Cardiac fibroblast (primary cell): ENCODE results near the gene ADGRG4.

Experiments
- DNase-seq, 2 donors: peaks; one replicate each; pipeline versions ENCODE4 v3.0.0 to v3.0.0-alpha.2; 2010; ENCODE audit warnings: low read depth in 2 of 2
- H3K4me3 ChIP-seq, 2 donors: replicated peaks in 1 of 2; 1 replicate in 1 of 2; 2 replicates in 1 of 2; pipeline ENCODE4 v1.5.1; 2011; ENCODE audit warnings: low read depth in 2 of 2, low read length in 2 of 2, mild to moderate bottlenecking in 2 of 2, moderate library complexity in 1 of 2
- CTCF ChIP-seq: IDR thresholded peaks from one replicate; pipeline ENCODE4 v1.5.1; 2011; ENCODE audit warnings: low read depth, mild to moderate bottlenecking, low read length, inconsistent platforms

Gene ADGRG4

GRCh38 chrX:136397001-136397400, 96.2 kb downstream of the ADGRG4 start:
- no peak overlapping the region for H3K4me3 ChIP-seq
- DNase-seq, result no peak
- TF ChIP-seq CTCF, result no peak

- DNase-seq, result no peak
- no peak for TF ChIP-seq CTCF
- H3K4me3 ChIP-seq, result no peak overlapping the region
Measured at GRCh38 chrX:136405126-136405525, 104.4 kb downstream of the ADGRG4 start.

- no peak for DNase-seq
- no peak for TF ChIP-seq CTCF
- H3K4me3 ChIP-seq, result no peak overlapping the region
Measured at GRCh38 chrX:136417806-136418205, 117.0 kb downstream of the ADGRG4 start.

- no peak for DNase-seq
- TF ChIP-seq CTCF, result no peak
- no peak overlapping the region for H3K4me3 ChIP-seq
Measured at GRCh38 chrX:136421338-136421737, 120.6 kb downstream of the ADGRG4 start.

GRCh38 chrX:136423724-136424123, 123.0 kb downstream of the ADGRG4 start:
- no peak for DNase-seq
- H3K4me3 ChIP-seq, result no peak overlapping the region
- no peak for TF ChIP-seq CTCF

- no peak for DNase-seq
- no peak overlapping the region for H3K4me3 ChIP-seq
- no peak for TF ChIP-seq CTCF
Measured at GRCh38 chrX:136425996-136426395, 125.2 kb downstream of the ADGRG4 start.

GRCh38 chrX:136431625-136432024, 130.9 kb downstream of the ADGRG4 start:
- TF ChIP-seq CTCF, result no peak
- no peak for DNase-seq
- H3K4me3 ChIP-seq, result no peak overlapping the region
